Middle frontal gyrus (tissue), 1 donor: ENCODE measurements around the gene OR4D2.
A peak's percentile ranks its signal among the peaks of the same experiment; 100 is the strongest.

ENCODE experiments used
- DNase-seq: peaks from one replicate; pipeline ENCODE4 v3.0.0-alpha.2; 2015; ENCODE audit warnings: low spot score; ENCODE audit errors: extremely low spot score

Gene OR4D2

DNA sequence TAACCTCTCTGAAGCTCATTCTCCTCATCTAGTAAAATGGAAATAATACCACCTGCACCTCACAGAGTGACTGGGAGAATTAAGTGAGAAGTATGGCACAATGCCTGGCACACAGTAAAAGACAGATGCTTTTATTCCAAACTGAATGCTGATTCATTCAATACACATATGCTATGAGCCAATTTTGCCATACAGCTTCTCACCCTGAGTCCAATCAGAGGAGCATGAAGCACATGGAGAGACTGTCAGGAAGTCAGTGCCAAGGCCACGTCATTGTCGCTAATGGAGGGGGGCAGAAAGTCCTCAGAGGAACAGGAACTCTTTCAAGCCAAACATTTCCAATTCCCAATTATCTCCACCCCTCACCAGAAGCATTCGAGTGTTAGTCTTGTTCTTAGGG lies 40.7 kb downstream of the OR4D2 start:
- no peak for DNase-seq

GRCh38 chr17:58208344-58208743 lies 41.6 kb downstream of the OR4D2 start:
- no peak for DNase-seq

- no peak for DNase-seq
Measured at GRCh38 chr17:58210922-58211321, 44.1 kb downstream of the OR4D2 start.

GRCh38 chr17:58215685-58216084 lies 48.9 kb downstream of the OR4D2 start:
- DNase-seq = no peak

GRCh38 chr17:58217766-58218165 lies 51.0 kb downstream of the OR4D2 start:
- DNase-seq = no peak

GRCh38 chr17:58219007-58219788 lies 52.4 kb downstream of the OR4D2 start, which contains the start of gene MKS1:
MKS1 (minus strand) TSS chr17:58219255; CDS start chr17:58219230, 25 bp downstream.
- DNase-seq = peak; percentile 90

DNA sequence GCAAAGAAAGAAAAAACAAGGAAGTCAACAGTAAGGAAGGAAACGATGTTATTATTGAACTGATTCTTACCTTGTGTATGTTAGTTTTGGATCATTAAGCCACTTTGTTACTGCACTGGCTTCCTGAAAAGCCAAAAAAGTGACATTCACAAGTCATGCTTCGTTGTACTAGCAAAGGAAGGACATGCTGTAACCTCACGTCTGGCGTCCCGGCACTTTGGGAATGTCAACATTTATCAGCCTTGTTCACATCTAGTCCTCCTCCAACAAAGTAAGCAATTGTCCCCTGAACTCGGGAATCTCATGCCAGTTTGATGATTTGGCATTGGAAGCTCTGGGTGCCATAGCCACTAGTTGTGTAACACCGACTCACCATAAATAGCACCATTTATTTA lies 53.0 kb downstream of the OR4D2 start:
- DNase-seq = no peak
